ENCODE measurements around the gene COMP.

DNA sequence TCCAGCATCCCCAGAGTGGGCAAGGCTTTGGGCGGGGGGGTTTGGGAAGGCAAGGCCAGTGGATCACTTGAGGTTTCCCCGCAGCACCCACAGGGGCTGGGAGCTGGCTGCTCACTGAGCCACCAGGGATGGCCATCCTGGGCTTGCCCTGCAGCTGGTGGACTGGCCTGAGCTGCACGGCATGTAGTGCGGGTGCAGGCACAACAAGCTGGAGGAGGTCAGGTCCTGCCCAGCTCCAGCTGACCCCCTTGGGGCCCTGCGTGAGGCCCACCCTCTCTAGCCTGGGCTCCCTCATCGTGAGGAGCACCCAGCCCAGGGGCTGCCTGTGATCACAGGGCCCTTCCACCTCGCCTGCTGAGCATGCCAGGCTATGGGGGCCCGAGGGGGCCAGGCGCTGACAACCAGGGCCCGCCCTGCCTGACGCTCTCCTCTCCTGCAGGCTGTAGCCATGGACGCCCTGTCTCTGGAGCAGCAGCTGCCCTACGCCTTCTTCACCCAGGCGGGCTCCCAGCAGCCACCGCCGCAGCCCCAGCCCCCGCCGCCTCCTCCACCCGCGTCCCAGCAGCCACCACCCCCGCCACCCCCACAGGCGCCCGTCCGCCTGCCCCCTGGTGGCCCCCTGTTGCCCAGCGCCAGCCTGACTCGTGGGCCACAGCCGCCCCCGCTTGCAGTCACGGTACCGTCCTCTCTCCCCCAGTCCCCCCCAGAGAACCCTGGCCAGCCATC is 22.9 kb downstream of the COMP start:
- TF ChIP-seq RCOR1 (IDR thresholded peaks at IDR 0.05; ENCODE audit: low read length), result no peak
- no peak for TF ChIP-seq GABPA (IDR thresholded peaks at IDR 0.05; ENCODE audit: low read depth)
- no peak for TF ChIP-seq EZH2phosphoT487 (IDR thresholded peaks at IDR 0.05; ENCODE audit: borderline replicate concordance, low read depth)
- TF ChIP-seq, protein P1, sequence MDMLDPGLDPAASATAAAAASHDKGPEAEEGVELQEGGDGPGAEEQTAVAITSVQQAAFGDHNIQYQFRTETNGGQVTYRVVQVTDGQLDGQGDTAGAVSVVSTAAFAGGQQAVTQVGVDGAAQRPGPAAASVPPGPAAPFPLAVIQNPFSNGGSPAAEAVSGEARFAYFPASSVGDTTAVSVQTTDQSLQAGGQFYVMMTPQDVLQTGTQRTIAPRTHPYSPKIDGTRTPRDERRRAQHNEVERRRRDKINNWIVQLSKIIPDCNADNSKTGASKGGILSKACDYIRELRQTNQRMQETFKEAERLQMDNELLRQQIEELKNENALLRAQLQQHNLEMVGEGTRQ (IDR thresholded peaks at IDR 0.05; ENCODE audit: borderline replicate concordance, low read depth, low read length), result no peak
- TF ChIP-seq, protein P2, sequence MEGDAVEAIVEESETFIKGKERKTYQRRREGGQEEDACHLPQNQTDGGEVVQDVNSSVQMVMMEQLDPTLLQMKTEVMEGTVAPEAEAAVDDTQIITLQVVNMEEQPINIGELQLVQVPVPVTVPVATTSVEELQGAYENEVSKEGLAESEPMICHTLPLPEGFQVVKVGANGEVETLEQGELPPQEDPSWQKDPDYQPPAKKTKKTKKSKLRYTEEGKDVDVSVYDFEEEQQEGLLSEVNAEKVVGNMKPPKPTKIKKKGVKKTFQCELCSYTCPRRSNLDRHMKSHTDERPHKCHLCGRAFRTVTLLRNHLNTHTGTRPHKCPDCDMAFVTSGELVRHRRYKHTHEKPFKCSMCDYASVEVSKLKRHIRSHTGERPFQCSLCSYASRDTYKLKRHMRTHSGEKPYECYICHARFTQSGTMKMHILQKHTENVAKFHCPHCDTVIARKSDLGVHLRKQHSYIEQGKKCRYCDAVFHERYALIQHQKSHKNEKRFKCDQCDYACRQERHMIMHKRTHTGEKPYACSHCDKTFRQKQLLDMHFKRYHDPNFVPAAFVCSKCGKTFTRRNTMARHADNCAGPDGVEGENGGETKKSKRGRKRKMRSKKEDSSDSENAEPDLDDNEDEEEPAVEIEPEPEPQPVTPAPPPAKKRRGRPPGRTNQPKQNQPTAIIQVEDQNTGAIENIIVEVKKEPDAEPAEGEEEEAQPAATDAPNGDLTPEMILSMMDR (IDR thresholded peaks at IDR 0.05), result peak; percentile 13; the same call in 1 of the 2 replicates
- no peak for TF ChIP-seq NFIC (IDR thresholded peaks at IDR 0.05; ENCODE audit: borderline replicate concordance)
- TF ChIP-seq POLR2AphosphoS5 (IDR thresholded peaks at IDR 0.05; ENCODE audit: low read depth, low read length), result no peak
- TF ChIP-seq RFX5 (IDR thresholded peaks at IDR 0.05; ENCODE audit: low read length), result no peak
- no peak for TF ChIP-seq ELF1 (IDR thresholded peaks at IDR 0.05)

Measured in SK-N-SH (cell line).